Measurements from ENCODE around the gene EFNA5. TPM values are rescaled to one million over a fixed set of nuclear protein-coding genes. Genes with fewer than 3 reads are reported as not detected.

EFNA5 gene
- total and polyA plus RNA-seq, 10 of the 15 experiments (the other 5 are each of a cell fraction or from before 2014, with no cell fraction given) = 0.19 to 12.6 (median 3.9) TPM

DNA sequence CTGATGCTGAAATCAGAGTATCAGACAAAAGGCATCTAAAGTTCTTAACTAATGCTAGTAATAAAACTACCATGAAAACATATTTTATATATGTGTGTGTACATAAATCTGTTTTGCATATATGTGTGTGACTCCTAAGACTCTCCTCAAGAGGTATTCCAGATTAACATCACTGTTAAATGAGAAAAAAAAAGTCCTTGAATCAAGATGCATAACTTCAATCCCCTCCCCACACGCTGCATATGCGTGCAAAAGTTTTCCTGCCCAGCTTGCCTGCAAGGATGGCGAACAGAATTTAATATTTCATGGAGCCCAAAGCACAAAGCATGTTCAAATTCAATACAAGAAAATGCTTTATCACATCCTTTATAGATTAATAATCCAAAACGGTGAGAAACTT is 34.7 kb downstream of the EFNA5 start:
- H4K20me1 ChIP-seq (ENCODE audit: control insufficient read depth, insufficient read depth) = no peaks in the 10 kb centered on the region
- ChIA-PET CTCF (interaction anchor here (1.2 to 1.6 kb wide), 3 partner anchors 9 to 64 kb away, joined by 3 to 5 read pairs (median 3); no protein-coding TSS in a partner anchor), SMC1A (ENCODE audit: uncharacterized antibody, unreplicated experiment) (interaction anchor here (0.9 to 2.4 kb wide), 8 partner anchors 10 to 194 kb away, joined by 3 to 12 read pairs (median 6); no protein-coding TSS in a partner anchor), POLR2A (interaction anchor here (1.2 kb wide), 1 partner anchor 25 kb away, joined by 4 read pairs; no protein-coding TSS in a partner anchor), RAD21 (ENCODE audit: unreplicated experiment) (interaction anchor here (1.7 kb wide), 1 partner anchor 64 kb away, joined by 3 read pairs; no protein-coding TSS in a partner anchor)
- H3K27ac ChIP-seq (ENCODE audit: control insufficient read depth, insufficient read depth) = no peak overlapping the region
- no peaks in the 10 kb centered on the region; a peak in 1 of 4 replicates for H3K36me3 ChIP-seq (ENCODE audit: control insufficient read depth in 2 of 2, insufficient read depth in 2 of 2, low read length in 1 of 2)
- DNase-seq (ENCODE audit: low read depth, low spot score) = no peak
- WGBS (ENCODE audit: insufficient coverage, insufficient replicate concordance, low lambda C conversion rate, missing lambda C conversion rate) = 35% methylated on average over 4 of the region's 4 CpGs
- no peak overlapping the region for H2AFZ ChIP-seq (ENCODE audit: control insufficient read depth, low read depth, low read length)
- BruUV-seq (replicated peaks) = no TSS peak
- in situ Hi-C loops (cut with MboI) = no loop called here
- FAIRE-seq = no peak
- H3K9ac ChIP-seq (ENCODE audit: control insufficient read depth, insufficient read depth, low read length) = no peak overlapping the region
- no peak overlapping the region for H3K4me2 ChIP-seq (ENCODE audit: control insufficient read depth, insufficient read depth)
- ATAC-seq = no peak
- H3K4me1 ChIP-seq (ENCODE audit: control insufficient read depth, insufficient read depth, low read length) = no peaks in the 10 kb centered on the region
- no peaks in the 10 kb centered on the region; the same call in 2 of the 3 replicates for H3K9me3 ChIP-seq (replicated peaks; ENCODE audit: control insufficient read depth, insufficient read depth, low read length)
- intact Hi-C loops (cut with micrococcal nuclease; ENCODE audit: unreplicated experiment) = no loop called here
- no peak for TF ChIP-seq EZH2 (IDR thresholded peaks at IDR 0.05; ENCODE audit: borderline replicate concordance, control insufficient read depth, low read depth, low read length)
- no peak for TF ChIP-seq ZZZ3 (IDR thresholded peaks at IDR 0.05; ENCODE audit: control insufficient read depth, insufficient read length, low read depth)
- TF ChIP-seq, protein P1, sequence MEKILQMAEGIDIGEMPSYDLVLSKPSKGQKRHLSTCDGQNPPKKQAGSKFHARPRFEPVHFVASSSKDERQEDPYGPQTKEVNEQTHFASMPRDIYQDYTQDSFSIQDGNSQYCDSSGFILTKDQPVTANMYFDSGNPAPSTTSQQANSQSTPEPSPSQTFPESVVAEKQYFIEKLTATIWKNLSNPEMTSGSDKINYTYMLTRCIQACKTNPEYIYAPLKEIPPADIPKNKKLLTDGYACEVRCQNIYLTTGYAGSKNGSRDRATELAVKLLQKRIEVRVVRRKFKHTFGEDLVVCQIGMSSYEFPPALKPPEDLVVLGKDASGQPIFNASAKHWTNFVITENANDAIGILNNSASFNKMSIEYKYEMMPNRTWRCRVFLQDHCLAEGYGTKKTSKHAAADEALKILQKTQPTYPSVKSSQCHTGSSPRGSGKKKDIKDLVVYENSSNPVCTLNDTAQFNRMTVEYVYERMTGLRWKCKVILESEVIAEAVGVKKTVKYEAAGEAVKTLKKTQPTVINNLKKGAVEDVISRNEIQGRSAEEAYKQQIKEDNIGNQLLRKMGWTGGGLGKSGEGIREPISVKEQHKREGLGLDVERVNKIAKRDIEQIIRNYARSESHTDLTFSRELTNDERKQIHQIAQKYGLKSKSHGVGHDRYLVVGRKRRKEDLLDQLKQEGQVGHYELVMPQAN (conservative IDR thresholded peaks at IDR 0.05) = no peak
- no peak for TF ChIP-seq RB1 (IDR thresholded peaks at IDR 0.05; ENCODE audit: borderline replicate concordance)
- TF ChIP-seq, protein P2, sequence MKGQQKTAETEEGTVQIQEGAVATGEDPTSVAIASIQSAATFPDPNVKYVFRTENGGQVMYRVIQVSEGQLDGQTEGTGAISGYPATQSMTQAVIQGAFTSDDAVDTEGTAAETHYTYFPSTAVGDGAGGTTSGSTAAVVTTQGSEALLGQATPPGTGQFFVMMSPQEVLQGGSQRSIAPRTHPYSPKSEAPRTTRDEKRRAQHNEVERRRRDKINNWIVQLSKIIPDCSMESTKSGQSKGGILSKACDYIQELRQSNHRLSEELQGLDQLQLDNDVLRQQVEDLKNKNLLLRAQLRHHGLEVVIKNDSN (IDR thresholded peaks at IDR 0.05; ENCODE audit: borderline replicate concordance, extremely low read length, insufficient read depth, low read depth, low read length) = no peak
- TF ChIP-seq MTA3 (IDR thresholded peaks at IDR 0.05; ENCODE audit: borderline replicate concordance, low read length) = no peak
- TF ChIP-seq, protein P3, sequence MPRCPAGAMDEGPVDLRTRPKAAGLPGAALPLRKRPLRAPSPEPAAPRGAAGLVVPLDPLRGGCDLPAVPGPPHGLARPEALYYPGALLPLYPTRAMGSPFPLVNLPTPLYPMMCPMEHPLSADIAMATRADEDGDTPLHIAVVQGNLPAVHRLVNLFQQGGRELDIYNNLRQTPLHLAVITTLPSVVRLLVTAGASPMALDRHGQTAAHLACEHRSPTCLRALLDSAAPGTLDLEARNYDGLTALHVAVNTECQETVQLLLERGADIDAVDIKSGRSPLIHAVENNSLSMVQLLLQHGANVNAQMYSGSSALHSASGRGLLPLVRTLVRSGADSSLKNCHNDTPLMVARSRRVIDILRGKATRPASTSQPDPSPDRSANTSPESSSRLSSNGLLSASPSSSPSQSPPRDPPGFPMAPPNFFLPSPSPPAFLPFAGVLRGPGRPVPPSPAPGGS (IDR thresholded peaks at IDR 0.05; ENCODE audit: borderline replicate concordance, insufficient read depth, low read depth, low read length, poor library complexity, severe bottlenecking) = no peak
- no peak for TF ChIP-seq NR2C1 (IDR thresholded peaks at IDR 0.05)
- TF ChIP-seq CBX3 (IDR thresholded peaks at IDR 0.05; ENCODE audit: borderline replicate concordance, low read depth) = no peak
- TF ChIP-seq, protein P4, sequence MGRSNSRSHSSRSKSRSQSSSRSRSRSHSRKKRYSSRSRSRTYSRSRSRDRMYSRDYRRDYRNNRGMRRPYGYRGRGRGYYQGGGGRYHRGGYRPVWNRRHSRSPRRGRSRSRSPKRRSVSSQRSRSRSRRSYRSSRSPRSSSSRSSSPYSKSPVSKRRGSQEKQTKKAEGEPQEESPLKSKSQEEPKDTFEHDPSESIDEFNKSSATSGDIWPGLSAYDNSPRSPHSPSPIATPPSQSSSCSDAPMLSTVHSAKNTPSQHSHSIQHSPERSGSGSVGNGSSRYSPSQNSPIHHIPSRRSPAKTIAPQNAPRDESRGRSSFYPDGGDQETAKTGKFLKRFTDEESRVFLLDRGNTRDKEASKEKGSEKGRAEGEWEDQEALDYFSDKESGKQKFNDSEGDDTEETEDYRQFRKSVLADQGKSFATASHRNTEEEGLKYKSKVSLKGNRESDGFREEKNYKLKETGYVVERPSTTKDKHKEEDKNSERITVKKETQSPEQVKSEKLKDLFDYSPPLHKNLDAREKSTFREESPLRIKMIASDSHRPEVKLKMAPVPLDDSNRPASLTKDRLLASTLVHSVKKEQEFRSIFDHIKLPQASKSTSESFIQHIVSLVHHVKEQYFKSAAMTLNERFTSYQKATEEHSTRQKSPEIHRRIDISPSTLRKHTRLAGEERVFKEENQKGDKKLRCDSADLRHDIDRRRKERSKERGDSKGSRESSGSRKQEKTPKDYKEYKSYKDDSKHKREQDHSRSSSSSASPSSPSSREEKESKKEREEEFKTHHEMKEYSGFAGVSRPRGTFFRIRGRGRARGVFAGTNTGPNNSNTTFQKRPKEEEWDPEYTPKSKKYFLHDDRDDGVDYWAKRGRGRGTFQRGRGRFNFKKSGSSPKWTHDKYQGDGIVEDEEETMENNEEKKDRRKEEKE (IDR thresholded peaks at IDR 0.05) = no peak
- H3K4me3 ChIP-seq = no peak overlapping the region
- no peaks in the 10 kb centered on the region; a peak in 1 of 4 replicates for H3K27me3 ChIP-seq (replicated peaks in 1 of 2; ENCODE audit: control insufficient read depth in 2 of 2, insufficient read depth in 2 of 2, low read length in 1 of 2)
- peaks cover 14% of the 10 kb centered on the region for H3K79me2 ChIP-seq (ENCODE audit: control insufficient read depth, insufficient read depth, low read length)
